SK-N-MC (cell line): ENCODE results near the gene MT1B.
"Not testable (repeated sequence)": the region's sequence is repeated elsewhere in the genome, so short reads cannot be mapped to it uniquely, and the experiment has no call there.

Experiments
- DNase-seq: peaks from one replicate; pipeline ENCODE4 v3.0.0-alpha.2; 2011; ENCODE audit warnings: low read depth, low spot score
- H3K27ac ChIP-seq: fragments of 200-600 bp; sonication (generic); 2 replicates; pipeline ENCODE4 v1.5.1; 2016; ENCODE audit warnings: mixed run types
- H3K36me3 ChIP-seq: fragments of 200-600 bp; sonication (generic); 2 replicates; pipeline ENCODE4 v1.6.1; 2017; ENCODE audit warnings: antibody characterized with exemption, low read length, mixed read lengths; ENCODE audit not compliant: insufficient read depth
- H3K4me3 ChIP-seq: fragments of 200-600 bp; sonication (generic); 2 replicates; pipeline ENCODE4 v1.5.1; 2016
- H3K9ac ChIP-seq: fragments of 200-600 bp; sonication (generic); 2 replicates; pipeline ENCODE4 v1.8.0; 2017; ENCODE audit warnings: mixed run types, mixed read lengths; ENCODE audit not compliant: insufficient read length
- H3K9me3 ChIP-seq: fragments of 200-600 bp; sonication (generic); 2 replicates; pipeline ENCODE4 v1.6.1; 2017; ENCODE audit warnings: low read depth, mild to moderate bottlenecking, antibody characterized with exemption, low read length, moderate library complexity, mixed read lengths
- EZH2 ChIP-seq: fragments of 200-600 bp; sonication (generic); IDR thresholded peaks from one replicate; pipeline ENCODE4 v1.6.1; 2017; ENCODE audit warnings: antibody characterized with exemption
- FOXP2 ChIP-seq: optimal IDR thresholded peaks from 2 replicates; pipeline ENCODE3; 2011; ENCODE audit warnings: mild to moderate bottlenecking, moderate library complexity; ENCODE audit not compliant: insufficient read depth; ENCODE audit errors: extremely low read length, control extremely low read depth
- POLR2AphosphoS5 ChIP-seq: IDR thresholded peaks from 2 replicates; pipeline ENCODE4 v1.6.1; 2012; ENCODE audit warnings: mild to moderate bottlenecking, low read depth, low read length, borderline replicate concordance

Gene MT1B

DNA sequence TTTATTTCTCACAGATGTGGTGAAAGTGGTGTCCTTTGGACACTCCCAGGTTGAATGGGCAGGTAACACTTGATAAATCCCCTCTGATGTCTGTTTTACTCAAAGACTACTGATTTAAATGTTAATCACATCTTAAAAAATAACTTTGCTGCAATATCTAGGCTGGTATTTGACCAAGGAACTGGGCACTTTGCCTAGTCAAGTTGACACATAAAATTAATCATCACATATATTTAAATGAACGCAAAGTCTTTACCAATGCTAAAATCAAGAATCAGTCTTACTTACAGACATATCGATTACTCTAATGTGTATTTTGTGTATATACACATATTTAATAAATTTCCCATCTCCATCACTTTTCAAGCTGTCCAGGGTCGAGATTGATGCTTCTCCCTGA is 36.3 kb upstream of the MT1B start:
- no peaks in the 10 kb centered on the region for H3K9me3 ChIP-seq
- no peaks in the 10 kb centered on the region for H3K36me3 ChIP-seq
- H3K9ac ChIP-seq, result no peak overlapping the region
- TF ChIP-seq EZH2 (no peak), POLR2AphosphoS5 (no peak), FOXP2 (no peak)
- no peak overlapping the region for H3K4me3 ChIP-seq
- no peak for DNase-seq
- no peak overlapping the region for H3K27ac ChIP-seq

DNA sequence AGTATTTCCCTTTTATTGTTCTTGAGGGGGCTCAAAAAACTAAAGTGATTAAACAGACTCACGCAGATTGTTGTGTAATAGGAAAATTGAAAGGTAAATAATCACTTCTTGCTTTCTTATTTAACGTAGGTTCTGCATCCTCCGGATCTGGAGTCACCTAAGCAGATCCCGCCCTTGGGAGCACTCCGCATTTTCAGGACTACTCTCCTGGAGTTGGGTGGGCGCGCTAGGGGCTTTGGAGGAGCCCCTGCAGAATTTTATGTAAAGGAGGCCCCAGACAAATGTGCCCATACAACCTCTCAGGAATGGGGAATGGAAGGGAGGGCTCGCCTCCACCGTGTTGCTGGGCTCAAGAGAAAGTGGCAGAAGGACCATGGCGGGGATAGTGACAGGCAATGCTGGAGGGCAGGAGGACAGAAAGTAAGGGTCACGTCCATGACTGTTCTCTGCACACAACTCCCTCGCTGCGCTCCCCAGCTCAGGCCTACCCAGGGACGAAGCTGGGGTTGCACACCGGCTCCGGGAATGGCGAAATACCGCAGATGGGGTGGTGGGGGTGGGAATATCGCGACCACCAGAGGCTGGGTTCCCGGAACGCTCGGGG is 35.0 kb upstream of the MT1B start:
- no peak overlapping the region for H3K9ac ChIP-seq
- no peak for DNase-seq
- TF ChIP-seq FOXP2, result no peak
- TF ChIP-seq EZH2, result no peak
- no peak for TF ChIP-seq POLR2AphosphoS5
- H3K27ac ChIP-seq, result no peak overlapping the region
- H3K36me3 ChIP-seq, result no peaks in the 10 kb centered on the region
- H3K9me3 ChIP-seq, result no peaks in the 10 kb centered on the region
- no peak overlapping the region for H3K4me3 ChIP-seq

DNA sequence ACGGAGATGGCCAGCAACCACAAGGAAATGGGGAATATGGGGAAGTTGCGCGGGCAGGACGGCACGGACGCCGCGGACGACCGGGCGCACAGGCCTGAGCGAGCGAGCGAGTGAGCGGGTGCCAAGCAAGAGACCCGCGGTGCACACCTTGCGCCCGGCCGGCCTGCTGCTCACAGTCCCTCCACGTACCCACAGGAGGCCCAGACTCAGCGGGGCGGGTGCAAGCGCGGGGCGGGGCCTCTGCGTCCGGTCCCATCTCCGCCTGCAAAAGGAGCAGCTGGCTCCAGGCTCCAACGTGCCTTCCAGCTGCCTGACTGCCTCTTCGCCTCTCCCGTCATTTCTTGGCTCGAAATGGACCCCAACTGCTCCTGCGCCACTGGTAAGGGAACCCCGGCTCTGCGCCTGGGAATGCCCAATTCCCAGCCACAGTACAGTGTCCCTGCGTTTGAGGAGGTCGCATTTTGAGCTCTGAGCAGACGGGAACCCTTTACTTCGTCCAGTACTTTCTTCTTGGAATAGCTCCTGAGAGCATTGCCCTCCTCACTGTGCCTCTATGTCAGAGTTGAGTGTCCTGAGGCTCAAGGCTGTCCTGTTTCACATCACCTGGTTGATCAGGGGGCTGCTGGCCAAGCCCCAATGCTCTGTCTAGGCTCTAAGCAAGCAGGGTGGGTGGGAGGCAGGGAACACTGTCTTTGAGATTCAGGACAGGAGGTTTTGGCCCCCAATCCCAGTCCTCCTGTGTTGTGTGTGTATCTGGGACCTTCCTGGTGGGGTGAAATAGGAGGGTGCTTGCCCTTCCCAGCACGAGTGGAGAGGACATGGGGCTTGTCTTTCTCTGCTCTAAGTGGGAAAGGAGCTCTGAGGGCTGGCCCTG is 34.2 kb upstream of the MT1B start:
- Histone ChIP-seq H3K4me3 (no peak overlapping the region), H3K9me3 (no peaks in the 10 kb centered on the region), H3K9ac (no peak overlapping the region), H3K27ac (no peak overlapping the region), H3K36me3 (no peaks in the 10 kb centered on the region)
- DNase-seq, result no peak
- TF ChIP-seq FOXP2 (no peak), EZH2 (no peak), POLR2AphosphoS5 (no peak)

DNA sequence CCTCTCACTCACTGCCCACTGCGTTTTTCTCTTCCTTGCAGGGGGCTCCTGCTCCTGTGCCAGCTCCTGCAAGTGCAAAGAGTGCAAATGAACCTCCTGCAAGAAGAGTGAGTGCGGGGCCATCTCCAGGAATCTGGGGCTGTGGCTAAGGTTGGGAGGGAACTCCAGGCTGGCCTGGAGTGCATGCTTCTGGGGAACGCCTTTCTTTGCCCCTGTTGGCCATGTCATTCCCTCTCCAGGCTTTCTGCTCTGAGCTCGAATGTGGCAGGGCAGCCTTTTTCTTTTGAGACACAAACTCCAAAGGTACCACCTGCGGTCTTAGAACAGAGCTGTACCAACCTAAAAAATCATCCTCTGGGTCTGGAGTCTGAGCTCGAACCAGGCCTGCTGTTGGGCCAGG is 33.5 kb upstream of the MT1B start:
- H3K27ac ChIP-seq, result no peak overlapping the region
- H3K9ac ChIP-seq, result no peak overlapping the region
- H3K36me3 ChIP-seq, result no peaks in the 10 kb centered on the region
- TF ChIP-seq FOXP2 (no peak), POLR2AphosphoS5 (no peak), EZH2 (no peak)
- no peaks in the 10 kb centered on the region for H3K9me3 ChIP-seq
- DNase-seq, result no peak
- H3K4me3 ChIP-seq, result no peak overlapping the region

DNA sequence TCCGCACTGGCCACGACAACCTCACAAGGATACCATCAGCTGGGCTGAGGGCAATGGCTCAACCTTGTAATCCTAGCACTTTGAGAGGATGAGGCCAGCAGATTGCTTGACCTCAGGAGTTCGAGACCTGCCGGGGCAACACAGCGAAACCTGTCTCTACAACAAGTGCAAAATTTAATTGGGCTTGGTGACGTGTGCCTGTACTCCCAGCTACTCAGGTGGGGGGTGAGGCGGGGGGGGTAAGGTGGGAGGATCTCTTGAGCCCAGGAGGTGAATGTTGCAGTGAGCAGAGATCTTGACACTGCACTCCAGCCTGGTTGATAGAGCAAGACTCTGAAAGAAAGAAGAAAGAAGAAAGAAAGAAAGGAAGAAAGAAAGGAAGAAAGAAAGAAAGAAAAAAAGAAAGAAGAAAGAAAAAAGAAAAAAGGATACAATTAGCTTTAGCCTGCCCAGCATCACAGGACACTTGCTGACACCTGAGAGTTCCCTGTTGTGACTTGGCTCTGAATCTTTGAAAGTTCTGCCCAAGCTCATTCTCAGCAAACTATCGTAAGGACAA is 31.3 kb upstream of the MT1B start:
- no peak for DNase-seq
- Histone ChIP-seq H3K9ac (no peak overlapping the region), H3K4me3 (no peak overlapping the region), H3K9me3 (no peaks in the 10 kb centered on the region), H3K36me3 (no peaks in the 10 kb centered on the region), H3K27ac (no peak overlapping the region)
- no peak for TF ChIP-seq FOXP2
- no peak for TF ChIP-seq POLR2AphosphoS5
- no peak for TF ChIP-seq EZH2

DNA sequence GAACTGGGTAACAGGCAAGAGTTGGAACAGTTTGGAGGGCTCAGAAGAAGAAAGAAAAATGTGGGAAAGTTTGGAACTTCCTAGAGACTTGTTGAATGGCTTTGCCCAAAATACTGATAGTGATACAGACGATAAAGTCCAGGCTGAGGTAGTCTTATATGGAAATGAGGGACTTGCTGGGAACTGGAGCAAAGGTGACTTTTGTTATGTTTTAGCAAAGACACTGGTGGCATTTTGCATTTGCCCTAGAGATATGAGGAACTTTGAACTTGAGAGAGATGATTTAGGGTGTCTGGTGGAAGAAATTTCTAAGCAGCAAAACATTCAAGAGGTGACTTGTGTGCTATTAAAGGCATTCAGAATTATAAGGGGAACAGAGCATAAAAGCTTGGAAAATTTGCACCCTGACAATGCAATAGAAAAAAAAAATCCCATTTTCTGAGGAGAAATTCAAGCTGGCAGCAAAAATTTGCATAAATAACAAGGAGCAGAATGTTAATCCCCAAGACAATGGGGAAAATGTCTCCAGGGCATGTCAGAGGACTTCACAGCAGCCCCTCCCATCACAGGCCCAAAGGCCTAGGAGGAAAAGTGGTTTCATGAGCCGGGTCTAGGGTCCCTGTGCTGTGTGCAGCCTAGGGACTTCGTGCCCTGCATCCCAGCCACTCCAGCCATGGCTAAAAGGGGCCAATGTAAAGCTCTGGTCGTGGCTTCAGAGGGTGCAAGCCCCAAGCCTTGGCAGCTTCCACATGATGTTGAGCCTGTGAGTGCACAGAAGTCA is 29.8 kb upstream of the MT1B start:
- not testable (repeated sequence) for H3K36me3 ChIP-seq

DNA sequence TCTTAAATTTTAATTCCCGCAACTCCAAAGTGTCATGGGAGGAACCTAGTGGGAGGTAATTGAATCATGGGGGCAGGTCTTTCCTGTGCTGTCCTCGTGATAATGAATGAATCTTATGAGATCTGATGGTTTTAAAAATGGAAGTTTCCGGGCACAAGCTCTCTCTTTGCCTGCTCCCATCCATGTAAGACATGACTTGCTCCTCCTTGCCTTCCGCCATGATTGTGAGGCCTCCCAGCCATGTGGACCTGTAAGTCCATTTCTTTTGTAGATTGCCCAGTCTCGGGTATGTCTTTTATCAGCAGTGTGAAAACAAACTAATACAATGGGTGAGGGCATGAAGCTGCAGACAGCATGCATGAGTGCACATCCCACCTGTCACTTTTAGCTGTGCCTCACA is 28.5 kb upstream of the MT1B start:
- not testable (repeated sequence) for H3K27ac ChIP-seq, DNase-seq

More for the DNA sequence above, 29.8 kb upstream of the MT1B start:
- H3K4me3 ChIP-seq, DNase-seq, H3K9me3 ChIP-seq, H3K9ac ChIP-seq, H3K27ac ChIP-seq: not testable (repeated sequence)

DNA sequence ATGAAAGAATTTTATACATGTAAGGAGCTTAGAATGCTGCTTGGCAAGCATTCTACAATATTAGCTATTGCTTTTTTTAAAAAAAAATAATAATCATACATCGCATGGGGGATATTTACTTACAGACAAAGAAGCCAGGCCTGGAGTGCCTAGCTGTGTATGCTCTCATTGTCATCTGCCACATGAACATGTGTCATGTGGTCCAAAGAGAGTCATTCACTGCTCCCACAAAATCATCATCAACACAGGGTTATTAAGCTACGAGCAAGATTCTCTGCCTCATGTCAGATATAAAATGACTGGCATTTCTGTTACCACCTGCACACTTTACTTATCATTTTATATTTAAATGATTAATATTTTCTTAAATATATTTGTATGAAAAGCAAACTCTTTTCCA is 28.0 kb upstream of the MT1B start:
- no peak overlapping the region for H3K27ac ChIP-seq
- H3K9ac ChIP-seq, result no peak overlapping the region
- TF ChIP-seq EZH2 (no peak), POLR2AphosphoS5 (no peak), FOXP2 (no peak)

More for the DNA sequence above, 28.5 kb upstream of the MT1B start:
- not testable (repeated sequence) for H3K9ac ChIP-seq, H3K4me3 ChIP-seq, H3K9me3 ChIP-seq, H3K36me3 ChIP-seq

More for the DNA sequence above, 28.0 kb upstream of the MT1B start:
- Histone ChIP-seq H3K36me3 (no peaks in the 10 kb centered on the region), H3K4me3 (no peak overlapping the region), H3K9me3 (no peaks in the 10 kb centered on the region)
- no peak for DNase-seq
